HG03342 (cell line): ENCODE data around the gene ZNF438.
"Not testable (repeated sequence)": the region's sequence is repeated elsewhere in the genome, so short reads cannot be mapped to it uniquely, and the experiment has no call there.

Source experiments
- ATAC-seq: cut with Tn5 transposase; IDR thresholded peaks from one replicate; pipeline ENCODE4 v1.9.1; 2021; ENCODE audit warnings: mild to moderate bottlenecking, moderate library complexity; ENCODE audit not compliant: unreplicated experiment

Gene ZNF438, protein sequence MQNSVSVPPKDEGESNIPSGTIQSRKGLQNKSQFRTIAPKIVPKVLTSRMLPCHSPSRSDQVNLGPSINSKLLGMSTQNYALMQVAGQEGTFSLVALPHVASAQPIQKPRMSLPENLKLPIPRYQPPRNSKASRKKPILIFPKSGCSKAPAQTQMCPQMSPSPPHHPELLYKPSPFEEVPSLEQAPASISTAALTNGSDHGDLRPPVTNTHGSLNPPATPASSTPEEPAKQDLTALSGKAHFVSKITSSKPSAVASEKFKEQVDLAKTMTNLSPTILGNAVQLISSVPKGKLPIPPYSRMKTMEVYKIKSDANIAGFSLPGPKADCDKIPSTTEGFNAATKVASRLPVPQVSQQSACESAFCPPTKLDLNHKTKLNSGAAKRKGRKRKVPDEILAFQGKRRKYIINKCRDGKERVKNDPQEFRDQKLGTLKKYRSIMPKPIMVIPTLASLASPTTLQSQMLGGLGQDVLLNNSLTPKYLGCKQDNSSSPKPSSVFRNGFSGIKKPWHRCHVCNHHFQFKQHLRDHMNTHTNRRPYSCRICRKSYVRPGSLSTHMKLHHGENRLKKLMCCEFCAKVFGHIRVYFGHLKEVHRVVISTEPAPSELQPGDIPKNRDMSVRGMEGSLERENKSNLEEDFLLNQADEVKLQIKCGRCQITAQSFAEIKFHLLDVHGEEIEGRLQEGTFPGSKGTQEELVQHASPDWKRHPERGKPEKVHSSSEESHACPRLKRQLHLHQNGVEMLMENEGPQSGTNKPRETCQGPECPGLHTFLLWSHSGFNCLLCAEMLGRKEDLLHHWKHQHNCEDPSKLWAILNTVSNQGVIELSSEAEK

DNA sequence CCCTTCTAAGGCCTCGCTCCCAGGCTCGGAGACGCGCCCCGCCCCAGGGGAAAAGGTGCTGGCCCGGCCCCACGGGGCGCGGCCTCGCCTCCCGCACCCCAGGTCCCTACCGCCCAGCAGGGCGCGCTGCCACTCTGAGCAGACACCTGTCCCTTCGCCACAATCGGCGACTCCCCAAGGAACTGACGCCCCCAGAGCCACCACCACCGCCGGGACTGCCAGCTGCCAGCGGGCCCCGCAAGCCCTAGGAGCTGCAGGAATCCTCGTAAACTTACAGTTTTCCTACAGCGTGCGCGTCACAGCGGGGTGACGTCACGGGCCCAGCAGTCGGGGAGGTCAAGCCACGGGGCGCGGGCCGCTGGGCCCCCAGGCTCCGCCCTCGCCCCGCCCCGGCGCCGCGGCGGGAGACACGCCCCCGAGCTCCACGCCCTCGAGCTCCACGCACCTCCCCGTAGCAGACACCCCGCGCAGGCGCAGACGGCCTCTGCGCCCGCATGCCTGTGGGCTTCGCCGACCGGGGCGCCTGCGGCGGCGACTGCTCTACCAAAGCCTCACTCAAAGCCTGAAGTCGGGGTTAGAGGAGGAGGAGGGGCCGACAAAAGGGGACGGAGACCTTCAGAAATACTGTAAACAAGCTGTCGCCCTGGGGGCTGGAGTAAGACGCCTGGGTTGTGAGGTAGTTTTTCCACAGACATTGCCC lies at the start of gene ZNF438:
Gene ZNF438 (minus strand): TSS at position 308 of the 700 bp plus-strand sequence. CDS start 154,831 bp downstream, outside the sequence.
- peak; percentile 84 for ATAC-seq

DNA sequence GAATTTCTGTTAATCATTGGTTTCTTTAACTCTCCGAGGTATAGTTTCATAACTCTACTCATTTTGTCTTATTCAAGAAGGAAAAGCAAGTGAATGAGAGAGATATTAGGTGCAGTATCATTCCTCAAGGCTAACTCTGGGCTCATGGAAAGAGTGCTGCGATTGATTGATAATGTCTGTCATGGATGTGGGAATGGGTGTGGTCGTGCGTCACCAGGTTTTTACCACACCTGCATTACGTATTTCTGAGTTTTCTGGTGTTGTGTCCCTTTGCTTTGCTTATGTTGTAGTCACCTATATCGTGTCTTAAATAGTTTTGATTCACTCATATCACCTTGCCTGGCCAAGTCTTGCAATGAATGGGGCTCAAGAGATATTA lies 44.9 kb upstream of the ZNF438 start:
- no peak for ATAC-seq

DNA sequence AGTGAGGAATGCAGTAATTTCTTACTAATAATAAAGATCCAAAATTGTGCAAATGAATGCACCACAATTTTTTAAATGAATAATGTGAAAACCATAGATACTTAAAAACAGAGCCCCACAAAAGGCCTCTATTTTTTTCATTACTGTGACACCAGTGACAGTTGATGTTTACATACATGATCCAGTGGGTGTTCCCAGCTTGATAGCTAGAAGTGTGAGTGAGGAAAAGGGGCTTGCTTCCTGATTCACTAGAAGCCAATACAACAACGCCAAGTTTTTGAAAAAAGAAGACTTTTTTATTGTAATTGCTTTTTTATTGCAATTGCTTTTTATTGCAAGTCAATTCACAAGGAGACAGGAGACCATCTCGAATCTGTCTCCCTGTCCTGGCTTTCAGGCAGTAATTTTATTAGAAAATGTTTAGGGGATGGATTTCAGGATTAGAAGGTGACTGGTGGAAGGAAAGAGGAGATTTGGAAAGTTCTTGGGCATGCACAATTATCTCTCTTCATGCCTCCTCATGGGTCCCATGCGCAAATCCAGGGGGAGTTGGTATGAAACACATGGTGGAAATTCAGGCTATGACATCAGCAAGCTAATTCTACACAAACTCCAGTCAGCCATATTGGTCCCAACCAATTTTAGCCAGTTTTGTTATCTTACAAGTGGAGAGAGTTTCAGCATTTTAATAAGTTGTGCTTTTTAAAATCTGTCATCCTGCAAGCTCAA lies 44.4 kb upstream of the ZNF438 start:
- ATAC-seq: no peak

DNA sequence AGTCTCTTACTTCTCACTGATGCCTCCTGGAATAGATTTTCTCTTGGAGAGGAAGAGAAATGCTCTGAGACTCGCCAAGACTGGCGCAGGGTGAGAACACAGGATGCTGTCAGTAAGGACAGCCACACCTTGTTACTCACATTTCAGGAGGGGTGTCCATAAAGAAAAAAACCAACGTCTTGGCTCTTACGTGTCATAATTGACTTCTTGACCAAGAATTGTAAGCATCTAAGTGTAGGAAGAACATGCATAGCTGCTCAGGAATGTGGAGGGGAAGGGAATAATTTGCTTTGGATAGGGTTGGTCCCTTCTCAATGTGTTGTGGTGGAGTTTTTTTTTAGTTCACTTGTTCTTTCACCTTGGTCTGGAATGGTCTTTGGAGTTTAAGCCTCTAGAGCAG lies 43.8 kb upstream of the ZNF438 start:
- no peak for ATAC-seq

DNA sequence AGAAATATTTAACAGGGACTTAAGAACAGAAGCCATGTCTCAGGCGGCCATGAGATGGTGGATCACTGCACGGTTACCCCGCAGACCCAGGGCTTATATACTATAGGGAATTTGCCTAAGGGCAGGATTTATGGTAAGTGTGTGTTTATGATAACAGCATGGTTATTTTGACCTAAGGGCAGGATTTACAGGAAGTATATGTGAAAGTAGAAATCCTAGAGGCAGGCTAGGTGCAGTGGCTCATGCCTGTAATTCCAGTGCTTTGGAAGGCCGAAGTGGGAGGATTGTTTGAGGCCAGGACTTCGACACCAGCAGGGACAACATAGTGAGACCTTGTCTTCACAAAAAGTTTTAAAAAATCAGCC lies 43.0 kb upstream of the ZNF438 start:
- no peak for ATAC-seq

DNA sequence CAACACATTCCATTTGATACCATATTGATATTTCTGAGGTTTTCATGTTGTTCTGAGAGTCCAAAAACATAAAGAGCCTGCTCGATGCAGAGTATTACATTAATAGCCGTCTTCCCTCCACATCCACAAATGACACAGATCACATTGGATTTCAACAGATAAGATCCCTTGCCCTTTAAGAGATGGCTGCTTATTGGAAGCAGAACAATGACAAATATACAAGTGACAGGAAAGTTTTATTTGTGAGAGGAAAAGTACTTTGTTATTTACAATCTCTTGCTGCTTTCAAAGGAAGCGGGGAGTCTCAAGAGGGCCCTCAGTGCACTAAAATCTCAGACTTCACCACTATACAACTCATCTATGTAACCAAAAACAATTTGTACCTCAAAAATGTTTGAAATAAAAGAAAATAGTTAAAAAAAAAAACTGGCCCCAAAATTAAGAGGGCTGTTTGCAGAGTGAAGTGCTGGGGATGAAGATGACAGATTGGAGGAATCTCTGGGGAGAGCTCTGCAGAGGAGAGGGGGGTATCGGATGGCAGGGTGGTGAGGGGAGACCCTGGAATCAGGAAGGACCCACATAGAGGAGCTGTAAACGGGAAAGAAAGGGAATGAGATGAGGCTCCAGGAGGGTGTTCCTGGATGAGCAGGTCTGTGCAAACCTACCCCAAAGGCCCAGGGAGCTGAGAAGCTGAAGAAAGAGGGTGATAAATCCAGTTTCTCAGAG lies 42.5 kb upstream of the ZNF438 start:
- ATAC-seq: no peak

DNA sequence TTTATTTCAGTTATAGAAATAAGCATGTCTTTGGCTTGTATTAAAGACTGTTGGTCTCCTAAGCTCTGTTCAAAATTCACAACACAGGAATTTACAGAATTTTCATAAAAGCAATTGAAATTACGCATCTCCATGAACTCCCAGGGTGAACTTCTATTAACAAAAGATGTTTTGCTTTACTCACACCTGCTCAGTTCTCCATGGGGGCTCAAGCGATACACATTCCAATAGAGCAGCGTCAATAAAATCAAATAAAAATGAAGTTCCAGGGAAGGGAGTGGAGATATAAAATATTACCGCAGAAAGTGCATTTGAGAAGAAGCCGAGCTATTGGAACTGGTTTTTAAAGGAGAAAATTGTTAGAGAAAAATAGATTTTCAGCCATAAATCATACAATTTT lies 41.5 kb upstream of the ZNF438 start:
- no peak for ATAC-seq

DNA sequence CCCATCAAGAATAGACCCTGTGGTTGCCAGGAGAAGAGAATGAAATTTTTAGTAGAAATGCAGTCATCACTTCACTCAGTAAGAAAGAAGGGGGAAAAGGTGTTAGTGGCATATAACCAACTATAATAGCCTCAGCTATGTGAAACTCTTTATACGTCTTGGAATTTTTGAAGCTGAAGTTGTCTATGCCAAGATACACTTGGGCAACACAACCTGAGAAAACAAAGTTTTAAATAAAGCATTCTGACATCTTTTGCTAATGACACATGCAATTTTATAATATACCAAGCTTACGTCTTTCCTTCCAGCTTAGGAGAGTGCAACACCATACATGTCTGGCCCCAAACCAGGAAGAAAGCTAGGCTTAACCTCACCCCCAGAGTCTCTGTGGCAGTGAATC lies 40.8 kb upstream of the ZNF438 start:
- no peak for ATAC-seq

DNA sequence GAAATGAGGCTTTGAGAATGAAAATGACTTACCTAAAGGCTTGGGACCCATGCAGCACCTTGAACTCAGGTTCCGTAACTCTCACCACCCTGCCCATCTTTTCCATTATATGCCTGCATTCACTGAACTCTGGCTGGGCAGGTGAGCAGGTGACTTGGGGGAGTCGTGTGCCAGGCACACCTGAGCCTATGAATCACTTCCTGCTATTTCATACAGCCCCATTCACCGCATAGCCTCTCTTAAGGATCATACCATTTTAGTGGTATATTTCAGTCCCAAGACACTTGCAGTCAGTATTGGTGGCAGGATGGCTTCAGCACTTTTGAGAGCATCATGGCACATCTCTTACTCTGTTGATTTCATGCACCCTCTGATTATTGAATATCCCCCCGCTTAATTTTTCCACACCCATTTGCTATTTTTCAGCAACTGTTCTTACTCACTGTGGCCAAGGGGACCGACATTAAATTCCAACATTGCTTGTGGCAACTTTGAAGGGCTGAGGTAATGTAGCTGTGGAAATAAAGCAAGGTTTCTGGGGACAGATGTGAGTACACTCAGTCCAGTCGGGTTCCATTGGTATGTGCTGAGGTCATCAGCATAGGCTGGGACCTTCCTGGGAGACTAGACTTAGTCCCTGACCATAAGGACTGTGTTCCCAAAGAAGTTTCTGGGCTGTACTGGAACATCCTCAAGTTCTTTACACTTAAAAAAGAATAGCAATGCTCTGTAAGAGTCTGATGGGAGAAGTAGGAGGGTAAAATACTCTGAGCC lies 39.8 kb upstream of the ZNF438 start:
- no peak for ATAC-seq

DNA sequence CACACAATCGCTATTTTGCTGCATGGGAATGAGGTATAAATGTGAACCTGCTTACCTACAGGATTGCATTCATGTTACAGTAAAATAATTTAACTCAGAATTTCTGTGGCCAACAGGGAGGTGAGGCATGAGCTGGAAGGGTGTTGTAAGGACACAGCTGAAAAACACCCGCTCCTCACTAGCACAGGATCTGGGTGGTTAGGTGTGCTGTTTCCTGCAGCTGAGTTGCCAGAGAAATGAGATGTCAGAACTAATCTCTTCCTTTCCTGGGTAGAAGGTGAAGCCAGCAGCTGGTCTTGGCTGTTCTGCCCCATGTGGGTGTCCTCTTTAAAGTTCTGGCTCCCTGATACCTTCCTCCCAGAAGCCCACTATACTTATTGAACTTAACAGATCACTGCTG lies 39.0 kb upstream of the ZNF438 start:
- ATAC-seq: no peak

DNA sequence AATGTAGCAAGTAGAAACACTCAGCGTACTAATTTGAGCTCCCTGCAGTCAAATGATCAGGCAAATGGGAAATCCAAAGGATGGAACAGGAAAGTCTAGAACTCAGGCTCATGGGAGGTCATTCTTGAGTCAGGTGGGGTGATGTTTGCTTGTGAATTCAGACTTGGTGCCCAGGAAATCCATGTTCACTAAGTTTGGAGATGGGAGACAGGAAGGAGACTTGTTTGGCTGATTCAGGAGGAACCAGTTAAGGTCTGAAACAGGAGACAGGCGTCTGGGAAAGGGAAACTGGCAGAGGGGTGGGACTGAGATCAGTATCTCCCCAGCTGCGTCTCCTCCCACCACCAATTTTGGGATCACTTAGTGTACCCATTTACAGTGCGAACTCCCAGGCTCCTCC lies 38.4 kb upstream of the ZNF438 start:
- no peak for ATAC-seq

DNA sequence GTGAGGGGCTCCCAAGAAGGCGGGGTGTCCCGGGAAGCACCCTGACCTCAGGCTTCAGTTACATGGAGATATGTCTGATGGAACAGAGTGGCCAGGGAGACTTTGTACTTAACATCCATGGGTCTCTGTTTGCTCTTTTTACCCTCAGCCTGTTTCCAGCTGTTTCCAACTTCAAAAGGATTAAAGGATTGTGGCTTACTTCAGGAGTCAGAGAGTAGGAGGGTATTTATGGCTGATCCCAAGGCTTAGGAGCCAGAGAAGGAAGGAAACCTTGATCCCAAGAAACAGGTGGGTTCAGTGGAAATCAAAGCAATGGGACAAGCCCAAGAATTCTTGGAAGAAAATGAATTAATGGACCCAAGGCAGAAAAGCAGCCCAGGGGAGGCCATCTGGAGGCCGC lies 37.7 kb upstream of the ZNF438 start:
- ATAC-seq: no peak

DNA sequence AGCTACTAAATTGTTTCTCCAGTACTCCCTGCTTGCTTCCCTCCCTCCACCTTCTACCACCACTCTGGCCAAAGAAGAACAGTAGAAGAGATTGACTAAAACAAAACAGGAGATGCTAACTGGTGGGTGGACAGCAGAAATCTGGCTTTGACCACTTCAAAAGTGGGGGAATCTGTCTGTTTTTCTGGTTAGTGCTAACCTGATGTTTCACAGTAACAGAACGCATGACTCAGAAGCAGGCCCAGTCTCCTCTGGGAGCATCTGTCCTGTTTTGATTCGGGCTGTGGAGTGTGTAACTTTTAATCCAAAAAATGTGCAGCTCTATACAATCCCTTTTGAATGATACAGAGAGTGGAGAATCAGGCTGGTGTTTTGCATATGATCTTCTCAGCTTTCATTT lies 32.7 kb upstream of the ZNF438 start:
- ATAC-seq: no peak

DNA sequence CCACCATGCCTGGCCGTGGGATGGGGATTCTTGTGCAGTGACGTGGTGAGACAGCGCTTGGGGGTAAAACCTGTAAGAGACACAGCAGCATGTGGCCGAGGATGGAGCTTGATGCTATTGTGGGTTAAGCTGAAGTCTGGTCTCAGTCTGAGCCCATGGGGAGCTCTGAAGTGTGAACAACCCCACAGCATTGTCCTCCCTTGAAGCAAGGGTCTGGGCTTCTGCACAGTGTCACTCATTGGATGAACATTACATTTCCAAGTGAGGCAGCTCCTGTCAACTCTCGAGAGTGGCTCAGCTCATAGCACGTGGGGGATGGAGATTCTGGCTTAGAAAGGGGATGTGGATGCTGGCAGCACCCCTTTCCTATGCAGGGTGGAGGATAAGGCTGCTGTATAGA lies 32.2 kb upstream of the ZNF438 start:
- ATAC-seq: no peak

DNA sequence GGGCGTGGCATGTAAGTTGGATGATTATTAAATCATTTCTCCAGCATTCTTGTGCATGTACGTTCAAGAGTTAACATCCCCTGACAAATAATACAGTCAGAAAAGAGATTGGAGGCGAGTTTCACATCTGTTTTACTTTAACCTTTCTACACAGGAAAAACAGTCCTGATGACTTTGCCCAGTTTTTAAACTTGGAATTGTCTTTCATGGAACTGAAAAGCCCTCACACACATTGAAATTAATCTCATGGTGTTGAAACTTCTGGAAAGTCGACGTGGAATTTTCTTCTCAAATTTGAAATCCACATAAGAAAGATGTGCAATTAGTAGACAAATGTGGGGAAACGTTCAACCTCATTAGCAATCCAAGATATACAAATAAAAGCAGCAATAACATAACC lies 31.2 kb upstream of the ZNF438 start:
- ATAC-seq: no peak

DNA sequence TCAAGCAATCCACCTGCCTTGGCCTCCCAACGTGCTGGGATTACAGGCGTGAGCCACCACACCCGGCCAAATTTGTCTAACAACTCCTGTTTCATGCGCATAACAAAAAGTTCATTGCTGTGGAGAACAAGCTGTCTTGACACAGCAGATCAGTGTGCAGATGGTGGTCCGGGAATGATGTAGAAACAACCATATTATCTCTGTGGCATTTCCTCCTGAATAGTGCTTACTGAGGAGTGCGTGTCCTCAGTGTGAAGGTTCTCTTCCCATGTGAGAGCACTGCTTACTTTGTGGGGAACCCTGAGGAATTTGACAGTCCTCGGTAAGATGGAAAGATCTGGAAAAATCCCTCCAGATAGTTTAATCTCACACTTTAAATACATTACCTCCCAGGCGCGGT lies 30.3 kb upstream of the ZNF438 start:
- no peak for ATAC-seq

DNA sequence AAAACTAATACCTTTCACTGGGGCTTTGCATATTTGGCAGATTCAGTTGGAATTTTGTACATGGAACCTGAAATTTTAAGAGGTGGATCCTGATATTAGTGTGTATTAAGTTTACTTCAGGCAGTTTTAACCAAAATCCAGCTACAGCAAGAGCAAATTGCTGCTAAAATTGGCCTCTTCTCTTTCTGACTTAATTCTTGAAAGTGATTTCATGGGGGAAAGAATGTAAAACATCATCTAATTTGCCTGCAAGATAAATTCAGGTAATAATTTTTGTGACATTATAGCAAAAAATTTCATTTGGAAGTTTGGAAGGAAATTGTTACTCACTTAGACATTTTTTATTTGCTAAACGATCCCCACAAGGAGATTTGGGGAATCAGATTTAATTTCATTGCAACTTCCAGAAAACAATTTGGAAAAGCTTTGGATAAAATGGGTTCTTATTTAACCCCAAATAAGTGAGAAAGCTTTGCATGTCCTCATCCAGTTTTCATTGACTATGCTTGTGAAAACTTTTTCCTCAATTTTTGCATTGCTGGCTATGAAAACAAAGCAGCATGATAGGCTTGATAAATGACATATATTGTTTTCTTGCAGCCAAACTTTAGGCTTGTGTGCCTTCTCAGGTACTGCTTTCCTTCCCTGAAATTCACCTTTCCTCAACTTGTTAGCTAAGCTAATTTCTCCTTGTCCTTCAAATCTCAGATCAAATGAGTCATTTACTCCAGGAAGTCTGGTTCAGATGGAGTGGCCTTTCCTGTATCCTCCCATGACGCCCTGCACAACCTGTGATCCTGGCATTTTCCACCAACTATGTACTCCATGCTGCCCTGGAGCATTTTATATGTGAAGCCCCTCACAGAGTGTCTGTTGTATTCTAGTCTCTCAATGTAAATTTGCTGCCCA lies 27.4 kb upstream of the ZNF438 start:
- no peak for ATAC-seq

DNA sequence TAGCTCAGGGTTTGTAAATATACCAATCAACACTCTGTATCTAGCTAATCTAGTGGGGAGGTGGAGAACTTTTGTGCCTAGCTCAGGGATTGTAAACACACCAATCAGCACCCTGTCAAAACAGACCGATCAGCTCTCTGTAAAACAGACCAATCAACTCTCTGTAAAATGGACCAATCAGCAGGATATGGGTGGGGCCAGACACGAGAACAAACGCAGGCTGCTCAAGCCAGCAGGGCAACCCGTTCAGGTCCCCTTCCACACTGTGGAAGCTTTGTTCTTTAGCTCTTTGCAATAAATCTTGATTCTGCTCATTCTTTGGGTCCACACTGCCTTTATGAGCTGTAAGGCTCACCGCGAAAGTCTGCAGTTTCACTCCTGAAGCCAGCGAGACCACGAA lies 25.0 kb upstream of the ZNF438 start:
- ATAC-seq: not testable (repeated sequence)
